Testis (tissue), 3 donors: ENCODE measurements around the gene PSMC5. TPM values are rescaled to one million over a fixed set of nuclear protein-coding genes. Genes with fewer than 3 reads are reported as not detected.
"Not testable (repeated sequence)": the region's sequence is repeated elsewhere in the genome, so short reads cannot be mapped to it uniquely, and the experiment has no call there.

Experiments
- DNase-seq: peaks from one replicate; pipeline ENCODE4 v3.0.0-alpha.2; 2019
- H3K27ac ChIP-seq, 2 donors: fragments of 200-600 bp; sonication (generic); one replicate each; pipeline ENCODE4 v1.5.1; 2019
- H3K27me3 ChIP-seq: fragments of 200-600 bp; sonication (generic); one replicate; pipeline ENCODE4 v1.5.1; 2019
- H3K36me3 ChIP-seq: fragments of 200-600 bp; sonication (generic); one replicate; pipeline ENCODE4 v1.5.1; 2017; ENCODE audit warnings: low read depth; ENCODE audit errors: missing control alignments
- H3K4me1 ChIP-seq: fragments of 200-600 bp; sonication (generic); one replicate; pipeline ENCODE4 v1.5.1; 2019
- H3K4me3 ChIP-seq, 2 donors: fragments of 200-600 bp; sonication (generic); one replicate each; pipeline ENCODE4 v1.5.1; 2017 to 2019
- H3K9me3 ChIP-seq: fragments of 200-600 bp; sonication (generic); one replicate; pipeline ENCODE4 v1.5.1; 2017
- CTCF ChIP-seq, 3 experiments: fragments of 450-650 bp in 2 of 3; fragments of 200-600 bp in 1 of 3; sonication (generic) in 1 of 3; IDR thresholded peaks; one replicate each; pipeline ENCODE4 v1.5.1; 2016 to 2019; ENCODE audit warnings: antibody characterized with exemption in 3 of 3, mild to moderate bottlenecking in 2 of 3, moderate library complexity in 1 of 3
- POLR2A ChIP-seq: fragments of 450-650 bp; IDR thresholded peaks from one replicate; pipeline ENCODE4 v1.6.1; 2017; ENCODE audit warnings: antibody characterized with exemption, mild to moderate bottlenecking, moderate library complexity
- WGBS, 2 donors: methylation state at CpG; one replicate each; pipeline ENCODE4 v1.1.5; 2018; 5-methylcytosine and 5-hydroxymethylcytosine counted together
- intact Hi-C: fragments of 100-400 bp; cut with DNase I; formaldehyde crosslinking; loops from one replicate; pipeline ENCODE4 v1.15.1; 2023; ENCODE audit warnings: low total_unique reads
- polyA plus RNA-seq: library from polyadenylated mRNA; stranded (reverse); fragments of 350-450 nt; fragmentation: Illumina TruSeq; extraction: RNeasy Lipid Tissue Mini Kit (QIAGEN cat#74804); gene quantifications from one replicate; pipeline ENCODE4 v1.2.3, GENCODE V29; 2014; ENCODE audit warnings: low read depth, low replicate concordance; ENCODE audit not compliant: insufficient read depth
- total RNA-seq, 2 donors: library from RNA; depleted of rRNA; stranded (reverse); fragments of >200 nt; gene quantifications; one replicate each; pipeline ENCODE4 v1.2.3, GENCODE V29; 2016

The PSMC5 gene
- total and polyA plus RNA-seq, 3 donors from 2014 or later, result 121 to 269 (median 145) TPM

- TF ChIP-seq CTCF (IDR thresholded peaks at IDR 0.05) (no peak), POLR2A (no peak)
- 89 to 91% methylated on average over 3 of the region's 3 CpGs for WGBS, 2 donors
- H3K4me3 ChIP-seq, result no peak overlapping the region
- H3K4me1 ChIP-seq, result no peaks in the 10 kb centered on the region
- no peaks in the 10 kb centered on the region for H3K27me3 ChIP-seq
- no peak for DNase-seq
- no peaks in the 10 kb centered on the region for H3K36me3 ChIP-seq
- H3K9me3 ChIP-seq, result no peaks in the 10 kb centered on the region
- no peak overlapping the region for H3K27ac ChIP-seq
- intact Hi-C loops, result no loop called here
These were observed 35.0 kb upstream of the PSMC5 start for GRCh38 chr17:63792055-63792729.

GRCh38 chr17:63796375-63796774, 30.9 kb upstream of the PSMC5 start:
- H3K36me3 ChIP-seq, H3K4me3 ChIP-seq, H3K27ac ChIP-seq, intact Hi-C loops, DNase-seq, H3K4me1 ChIP-seq, H3K9me3 ChIP-seq, H3K27me3 ChIP-seq: not testable (repeated sequence)
- WGBS, 2 donors, result 91 to 95% methylated on average over 10 of the region's 10 CpGs

GRCh38 chr17:63798572-63799106, 28.6 kb upstream of the PSMC5 start:
- Histone ChIP-seq H3K27ac (no peak overlapping the region), H3K4me3 (no peak overlapping the region), H3K36me3 (no peaks in the 10 kb centered on the region), H3K4me1 (no peaks in the 10 kb centered on the region), H3K27me3 (no peaks in the 10 kb centered on the region), H3K9me3 (no peaks in the 10 kb centered on the region)
- TF ChIP-seq POLR2A (no peak), CTCF (IDR thresholded peaks at IDR 0.05) (no peak)
- DNase-seq, result no peak
- 92 to 96% methylated on average over 3 of the region's 3 CpGs for WGBS, 2 donors
- intact Hi-C loops, result no loop called here

GRCh38 chr17:63800783-63801182, 26.4 kb upstream of the PSMC5 start:
- H3K9me3 ChIP-seq, result no peaks in the 10 kb centered on the region
- no peak overlapping the region for H3K4me3 ChIP-seq
- H3K27ac ChIP-seq, result no peak overlapping the region
- no peaks in the 10 kb centered on the region for H3K4me1 ChIP-seq
- no peaks in the 10 kb centered on the region for H3K36me3 ChIP-seq
- no peaks in the 10 kb centered on the region for H3K27me3 ChIP-seq
- TF ChIP-seq POLR2A, result no peak
- no peak for TF ChIP-seq CTCF (IDR thresholded peaks at IDR 0.05)
- intact Hi-C loops, result no loop called here
- no peak for DNase-seq
- WGBS, 2 donors, result 87 to 100% methylated on average over 1 of the region's 1 CpG

GRCh38 chr17:63804328-63804727, 22.9 kb upstream of the PSMC5 start:
- Histone ChIP-seq H3K27ac (no peak overlapping the region), H3K4me1 (no peaks in the 10 kb centered on the region), H3K36me3 (no peaks in the 10 kb centered on the region), H3K4me3 (no peak overlapping the region), H3K27me3 (no peaks in the 10 kb centered on the region), H3K9me3 (no peaks in the 10 kb centered on the region)
- no peak for DNase-seq
- TF ChIP-seq CTCF (IDR thresholded peaks at IDR 0.05), result no peak
- no peak for TF ChIP-seq POLR2A
- intact Hi-C loops, result no loop called here
- WGBS, 2 donors, result 83 to 97% methylated on average over 1 of the region's 1 CpG
